Thoracic aorta (tissue), 2 donors: ENCODE results near the gene LAMA5. TPM values are rescaled to one million over a fixed set of nuclear protein-coding genes. Genes with fewer than 3 reads are reported as not detected.

ENCODE experiments used
- ATAC-seq: fragments of 150-250 bp; one replicate; pipeline ENCODE4 v1.8.0; 2017; ENCODE audit warnings: low read depth; ENCODE audit not compliant: insufficient number of reproducible peaks, low FRiP score
- DNase-seq: peaks from one replicate; pipeline ENCODE4 v3.0.0-alpha.2; 2020; ENCODE audit warnings: low spot score
- H3K27ac ChIP-seq, 2 donors: fragments of 200-600 bp; sonication (generic); 1 replicate in 1 of 2; 2 replicates in 1 of 2; pipeline ENCODE4 v1.5.1; 2016; ENCODE audit warnings: mild to moderate bottlenecking in 2 of 2, moderate library complexity in 2 of 2
- H3K27me3 ChIP-seq: fragments of 200-600 bp; sonication (generic); replicated peaks from 2 replicates; pipeline ENCODE4 v1.6.0; 2016; ENCODE audit warnings: mild to moderate bottlenecking; ENCODE audit not compliant: insufficient read depth
- H3K36me3 ChIP-seq: fragments of 200-600 bp; sonication (generic); one replicate; pipeline ENCODE4 v1.5.1; 2016
- H3K4me1 ChIP-seq, 2 donors: fragments of 200-600 bp; sonication (generic); 1 replicate in 1 of 2; 2 replicates in 1 of 2; pipeline versions ENCODE4 v1.5.1 to v1.6.0; 2016; ENCODE audit warnings: low read depth in 2 of 2, mild to moderate bottlenecking in 1 of 2; ENCODE audit not compliant: control insufficient read depth in 1 of 2
- H3K4me3 ChIP-seq: fragments of 200-600 bp; sonication (generic); 2 replicates; pipeline ENCODE4 v1.5.1; 2016; ENCODE audit warnings: mild to moderate bottlenecking
- H3K9me3 ChIP-seq: fragments of 200-600 bp; sonication (generic); 2 replicates; pipeline ENCODE4 v1.5.1; 2016
- total RNA-seq, 2 donors: library from RNA; depleted of rRNA; stranded (reverse); fragments of >200 nt; gene quantifications; one replicate each; pipeline versions ENCODE4 v1.1.0 to v1.2.3, GENCODE V29; 2016
- TF ChIP-seq, protein P1 (sequence below): fragments of 200-600 bp; sonication (generic); IDR thresholded peaks from one replicate; pipeline ENCODE4 v1.5.1; 2019; ENCODE audit warnings: antibody characterized with exemption

LAMA5 gene
- total RNA-seq, 2 donors from 2014 or later = 289 to 333 TPM

DNA sequence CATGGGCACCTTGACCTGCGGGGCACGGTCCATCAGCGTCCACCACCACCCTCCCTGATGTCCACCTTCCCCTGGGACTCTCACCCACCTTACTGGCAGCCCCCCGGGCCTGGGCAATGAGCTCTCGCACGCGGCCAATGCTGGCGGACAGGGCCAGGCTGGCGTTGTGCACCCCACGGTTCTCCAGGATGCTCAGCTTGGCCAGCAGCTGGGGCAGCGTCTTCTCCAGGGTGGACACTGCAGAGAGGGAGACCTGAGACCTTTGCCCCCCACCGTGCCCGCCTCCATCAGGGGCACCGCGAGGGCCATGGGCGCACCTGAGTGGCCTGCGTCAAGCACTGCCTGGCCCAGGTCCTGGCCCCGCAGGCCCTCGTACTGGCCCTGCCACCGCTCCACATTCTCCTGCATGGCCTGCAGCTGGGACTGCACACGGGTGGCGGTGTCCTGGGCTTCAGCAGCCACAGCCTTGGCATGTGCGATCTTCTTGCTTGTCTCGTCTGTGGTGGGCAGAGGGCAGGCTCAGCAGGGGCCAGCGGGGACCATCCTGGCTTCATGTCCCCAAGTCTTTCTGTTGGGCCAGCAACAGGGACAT lies 52.3 kb downstream of the LAMA5 start:
- no peaks in the 10 kb centered on the region for H3K27me3 ChIP-seq
- ATAC-seq (no peak), DNase-seq (no peak)
- H3K4me1 ChIP-seq = no peaks in the 10 kb centered on the region
- H3K36me3 ChIP-seq = peaks cover 71% of the 10 kb centered on the region
- TF ChIP-seq, protein P1, sequence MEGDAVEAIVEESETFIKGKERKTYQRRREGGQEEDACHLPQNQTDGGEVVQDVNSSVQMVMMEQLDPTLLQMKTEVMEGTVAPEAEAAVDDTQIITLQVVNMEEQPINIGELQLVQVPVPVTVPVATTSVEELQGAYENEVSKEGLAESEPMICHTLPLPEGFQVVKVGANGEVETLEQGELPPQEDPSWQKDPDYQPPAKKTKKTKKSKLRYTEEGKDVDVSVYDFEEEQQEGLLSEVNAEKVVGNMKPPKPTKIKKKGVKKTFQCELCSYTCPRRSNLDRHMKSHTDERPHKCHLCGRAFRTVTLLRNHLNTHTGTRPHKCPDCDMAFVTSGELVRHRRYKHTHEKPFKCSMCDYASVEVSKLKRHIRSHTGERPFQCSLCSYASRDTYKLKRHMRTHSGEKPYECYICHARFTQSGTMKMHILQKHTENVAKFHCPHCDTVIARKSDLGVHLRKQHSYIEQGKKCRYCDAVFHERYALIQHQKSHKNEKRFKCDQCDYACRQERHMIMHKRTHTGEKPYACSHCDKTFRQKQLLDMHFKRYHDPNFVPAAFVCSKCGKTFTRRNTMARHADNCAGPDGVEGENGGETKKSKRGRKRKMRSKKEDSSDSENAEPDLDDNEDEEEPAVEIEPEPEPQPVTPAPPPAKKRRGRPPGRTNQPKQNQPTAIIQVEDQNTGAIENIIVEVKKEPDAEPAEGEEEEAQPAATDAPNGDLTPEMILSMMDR = no peak
- no peaks in the 10 kb centered on the region for H3K9me3 ChIP-seq
- H3K4me3 ChIP-seq = no peak overlapping the region
- H3K27ac ChIP-seq = no peak overlapping the region

DNA sequence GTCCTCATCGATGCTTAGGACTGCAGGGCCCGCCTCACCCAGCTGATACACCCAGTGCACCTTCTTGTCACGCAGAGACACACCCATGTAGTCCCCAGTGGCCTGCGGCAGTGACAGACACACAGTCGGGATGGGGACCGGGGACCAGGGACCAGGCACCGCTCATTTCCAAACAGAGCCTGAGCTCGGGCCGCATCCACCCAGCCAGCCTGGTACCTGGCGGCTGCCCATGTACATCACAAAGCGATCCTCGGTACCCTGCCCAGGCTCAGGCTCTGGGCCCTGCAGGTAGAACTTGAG lies 52.8 kb downstream of the LAMA5 start:
- no peaks in the 10 kb centered on the region for H3K9me3 ChIP-seq
- no peaks in the 10 kb centered on the region for H3K27me3 ChIP-seq
- H3K4me1 ChIP-seq = no peaks in the 10 kb centered on the region
- peaks cover 73% of the 10 kb centered on the region for H3K36me3 ChIP-seq
- TF ChIP-seq, protein P1 = no peak
- ATAC-seq (no peak), DNase-seq (no peak)
- H3K27ac ChIP-seq = no peak overlapping the region
- H3K4me3 ChIP-seq = no peak overlapping the region

DNA sequence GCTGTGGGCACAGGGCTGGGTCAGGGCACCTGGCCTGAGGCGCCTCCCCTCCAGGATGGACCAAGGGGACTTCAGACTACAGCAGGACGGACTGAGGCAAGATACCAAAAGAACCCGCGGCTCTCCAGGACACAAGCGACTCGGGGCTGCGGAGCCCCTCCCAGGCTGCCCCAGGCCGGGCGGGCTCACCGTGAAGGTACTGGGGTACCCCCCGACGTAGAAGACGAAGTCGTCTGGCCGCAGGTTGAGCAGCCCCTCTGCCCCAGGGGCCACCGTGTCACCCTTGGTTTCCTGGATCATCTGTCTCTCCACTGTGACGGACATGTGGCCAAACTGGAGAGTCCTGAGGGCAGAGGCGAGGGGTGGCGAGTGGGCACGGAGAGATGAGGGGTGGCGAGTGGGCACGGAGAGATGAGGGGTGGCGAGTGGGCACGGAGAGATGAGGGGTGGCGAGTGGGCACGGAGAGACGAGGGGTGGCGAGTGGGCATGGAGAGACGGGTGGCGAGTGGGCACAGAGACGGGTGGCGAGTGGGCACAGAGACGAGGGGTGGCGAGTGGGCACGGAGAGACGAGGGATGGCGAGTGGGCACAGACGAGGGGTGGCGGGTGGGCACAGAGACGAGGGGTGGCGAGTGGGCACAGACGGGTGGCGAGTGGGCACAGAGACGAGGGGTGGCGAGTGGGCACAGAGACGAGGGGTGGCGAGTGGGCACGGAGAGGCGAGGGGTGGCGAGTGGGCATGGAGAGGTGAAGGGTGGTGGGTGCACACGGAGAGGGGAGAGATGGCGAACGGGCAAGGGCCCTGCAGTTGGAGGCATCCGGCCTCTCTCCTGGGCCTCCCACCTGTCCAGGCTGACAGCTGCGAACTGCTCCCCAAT lies 53.4 kb downstream of the LAMA5 start:
- TF ChIP-seq, protein P1 = no peak
- Histone ChIP-seq H3K4me1 (no peaks in the 10 kb centered on the region), H3K36me3 (peaks cover 71% of the 10 kb centered on the region)

DNA sequence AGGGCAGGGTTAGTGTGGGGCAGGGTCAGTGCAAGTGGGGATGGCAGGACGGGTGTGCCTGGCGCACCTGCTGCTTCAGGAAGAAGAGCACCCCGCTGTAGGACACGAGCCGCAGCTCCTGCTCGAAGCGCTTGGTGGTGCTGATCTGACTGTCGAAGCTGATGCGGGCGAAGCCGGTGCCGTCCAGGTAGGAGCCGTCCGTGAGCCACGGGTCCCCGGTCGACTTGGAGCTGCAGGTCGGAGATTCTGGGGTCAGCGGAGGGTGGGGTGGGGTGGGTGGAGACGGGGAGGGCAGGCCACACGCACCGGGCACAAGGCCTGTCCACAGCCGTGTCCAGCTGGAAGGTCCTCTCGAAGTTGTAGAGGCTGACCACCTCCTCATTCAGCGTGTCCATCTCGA lies 54.1 kb downstream of the LAMA5 start:
- H3K27me3 ChIP-seq = no peaks in the 10 kb centered on the region
- DNase-seq (no peak), ATAC-seq (no peak)
- no peaks in the 10 kb centered on the region for H3K9me3 ChIP-seq
- TF ChIP-seq, protein P1 = no peak
- H3K4me3 ChIP-seq = no peak overlapping the region
- H3K36me3 ChIP-seq = peaks cover 74% of the 10 kb centered on the region
- H3K27ac ChIP-seq = no peak overlapping the region
- H3K4me1 ChIP-seq = no peaks in the 10 kb centered on the region

More for the DNA sequence above, 53.4 kb downstream of the LAMA5 start:
- Histone ChIP-seq H3K27me3 (no peaks in the 10 kb centered on the region), H3K4me3 (no peak overlapping the region), H3K9me3 (no peaks in the 10 kb centered on the region), H3K27ac (no peak overlapping the region)
- no peak for ATAC-seq
- DNase-seq = no peak

DNA sequence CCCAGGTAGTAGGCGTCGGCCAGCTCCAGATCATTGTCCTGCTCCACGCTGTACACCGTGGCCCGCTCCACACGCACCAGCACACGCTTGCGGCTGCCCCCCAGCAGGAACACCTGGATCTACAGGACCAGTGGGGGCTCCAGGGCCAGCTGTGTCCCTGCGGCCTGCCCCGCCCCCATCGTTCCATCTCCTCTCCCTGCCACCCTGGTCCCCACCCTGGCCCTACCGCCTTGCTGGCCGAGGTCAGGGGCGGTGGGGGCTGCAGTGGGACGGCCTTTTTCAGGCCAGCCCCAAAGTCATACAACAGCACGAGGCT lies 54.5 kb downstream of the LAMA5 start:
- no peak overlapping the region for H3K27ac ChIP-seq

More for the DNA sequence above, 54.5 kb downstream of the LAMA5 start:
- TF ChIP-seq, protein P1 = no peak
- peaks cover 77% of the 10 kb centered on the region for H3K36me3 ChIP-seq
- H3K4me1 ChIP-seq = no peaks in the 10 kb centered on the region
- H3K4me3 ChIP-seq = no peak overlapping the region
- H3K27me3 ChIP-seq = no peaks in the 10 kb centered on the region
- DNase-seq (no peak), ATAC-seq (no peak)
- no peaks in the 10 kb centered on the region for H3K9me3 ChIP-seq
